UCSD-AML1 (cell line): ENCODE results near the gene GOLGA5.
"Not testable (repeated sequence)": the region's sequence is repeated elsewhere in the genome, so short reads cannot be mapped to it uniquely, and the experiment has no call there.

ENCODE experiments used
- DNase-seq: peaks from one replicate; lab custom pipeline; 2025; ENCODE audit not compliant: unreplicated experiment; lab: John Stamatoyannopoulos, UW

Gene GOLGA5

DNA sequence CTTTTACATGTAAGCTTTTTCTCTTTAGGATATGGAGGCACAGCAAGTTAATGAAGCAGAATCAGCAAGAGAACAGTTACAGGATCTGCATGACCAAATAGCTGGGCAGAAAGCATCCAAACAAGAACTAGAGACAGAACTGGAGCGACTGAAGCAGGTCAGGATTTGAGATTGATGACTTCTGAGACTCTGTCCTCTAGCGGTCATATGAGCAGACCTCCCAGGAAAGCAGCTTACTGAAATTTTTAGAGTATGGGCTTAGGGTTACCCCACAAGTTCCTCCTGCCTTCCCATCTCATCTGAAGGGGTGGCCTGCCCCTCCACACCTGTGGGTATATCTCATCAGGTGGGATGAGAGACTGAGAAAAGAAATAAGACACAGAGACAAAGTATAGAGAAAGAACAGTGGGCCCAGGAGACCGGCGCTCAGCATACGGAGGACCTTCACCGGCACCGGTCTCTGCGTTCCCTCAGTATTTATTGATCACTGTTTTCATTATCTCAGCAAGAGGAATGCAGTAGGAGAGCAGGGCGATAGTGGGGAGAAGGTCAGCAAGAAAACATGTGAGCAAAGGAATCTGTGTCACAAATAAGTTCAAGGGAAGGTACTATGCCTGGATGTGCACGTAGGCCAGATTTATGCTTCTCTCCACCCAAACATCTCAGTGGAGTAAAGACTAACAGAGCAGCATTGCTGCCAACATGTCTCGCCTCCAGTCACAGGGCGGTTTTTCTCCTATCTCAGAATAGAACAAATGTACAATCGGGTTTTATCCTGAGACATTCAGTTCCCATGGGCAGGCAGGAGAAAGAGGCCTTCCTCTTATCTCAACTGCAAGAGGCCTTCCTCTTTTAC, 25.8 kb downstream of the GOLGA5 start:
- not testable (repeated sequence) for DNase-seq

DNA sequence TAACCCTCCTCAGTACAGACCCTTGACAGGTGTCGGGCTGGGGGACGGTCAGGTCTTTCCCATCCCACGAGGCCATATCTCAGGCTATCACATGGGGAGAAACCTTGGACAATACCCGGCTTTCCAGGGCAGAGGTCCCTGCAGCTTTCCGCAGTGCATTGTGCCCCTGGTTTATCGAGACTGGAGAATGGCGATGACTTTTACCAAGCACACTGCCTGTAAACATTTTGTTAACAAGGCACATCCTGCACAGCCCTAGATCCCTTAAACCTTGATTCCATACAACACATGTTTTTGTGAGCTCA, 26.4 kb downstream of the GOLGA5 start:
- not testable (repeated sequence) for DNase-seq

DNA sequence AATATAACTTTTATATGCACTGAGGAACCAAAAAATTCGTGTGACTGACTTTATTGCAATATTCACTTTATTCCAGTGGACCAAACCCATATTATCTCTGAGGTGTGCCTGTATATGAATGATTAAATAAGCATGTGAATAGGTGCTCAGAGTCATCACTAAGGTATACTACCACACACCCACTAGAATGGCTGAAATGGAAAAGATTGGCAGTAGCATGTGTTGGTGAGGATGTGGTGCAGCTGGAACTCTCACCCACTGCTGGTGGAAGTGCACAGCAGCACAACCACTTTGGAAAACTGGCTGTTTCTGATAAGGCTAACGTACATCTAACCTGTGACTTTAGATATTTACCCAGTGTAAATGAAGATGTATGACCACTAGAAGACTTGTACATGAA, 36.8 kb downstream of the GOLGA5 start:
- DNase-seq = no peak

DNA sequence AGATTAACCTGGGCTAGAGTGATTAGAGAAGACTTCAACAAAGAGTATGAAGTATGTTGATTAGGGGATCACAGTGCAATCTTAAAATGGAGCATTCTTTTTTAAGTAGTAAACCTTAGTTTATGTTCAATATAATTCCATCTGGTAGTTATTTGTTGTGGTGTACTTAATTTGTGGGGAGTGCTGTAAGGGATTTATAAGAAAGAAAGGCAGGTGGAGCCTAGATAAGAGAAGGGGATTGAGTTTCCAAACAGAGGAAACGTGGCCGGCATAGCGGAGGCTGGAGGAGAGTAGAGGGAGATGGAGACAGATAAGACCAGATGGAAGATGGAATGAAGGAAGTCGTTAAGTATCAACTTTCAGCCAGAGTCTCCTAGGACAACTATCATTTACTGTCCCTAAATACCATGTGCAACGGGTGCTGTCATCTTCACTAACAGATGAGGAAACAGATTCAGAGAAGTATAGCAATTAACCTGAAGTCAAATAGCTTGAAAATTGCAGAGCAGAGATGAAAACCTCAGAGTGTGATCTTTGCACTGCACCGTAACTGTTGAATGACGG, 38.1 kb downstream of the GOLGA5 start:
- no peak for DNase-seq

DNA sequence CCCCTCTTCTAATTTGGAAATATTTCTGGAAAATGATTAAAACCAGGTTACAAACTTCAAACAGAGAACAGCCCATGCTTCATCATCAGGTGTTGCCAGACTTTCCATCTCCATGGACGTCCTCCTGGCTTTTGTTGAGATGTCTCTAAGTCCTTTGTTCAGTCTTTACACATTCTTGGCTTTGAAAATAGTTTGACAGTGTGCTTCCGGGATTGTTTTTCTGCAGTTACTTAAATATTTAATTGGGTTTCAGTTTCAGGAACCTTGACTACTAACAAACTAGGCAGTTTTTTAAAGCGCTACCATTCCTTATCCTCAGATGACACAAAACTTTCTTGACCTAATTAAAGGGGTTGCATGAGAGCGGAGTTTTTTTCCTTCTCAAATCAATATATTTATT, 47.8 kb downstream of the GOLGA5 start:
- no peak for DNase-seq

DNA sequence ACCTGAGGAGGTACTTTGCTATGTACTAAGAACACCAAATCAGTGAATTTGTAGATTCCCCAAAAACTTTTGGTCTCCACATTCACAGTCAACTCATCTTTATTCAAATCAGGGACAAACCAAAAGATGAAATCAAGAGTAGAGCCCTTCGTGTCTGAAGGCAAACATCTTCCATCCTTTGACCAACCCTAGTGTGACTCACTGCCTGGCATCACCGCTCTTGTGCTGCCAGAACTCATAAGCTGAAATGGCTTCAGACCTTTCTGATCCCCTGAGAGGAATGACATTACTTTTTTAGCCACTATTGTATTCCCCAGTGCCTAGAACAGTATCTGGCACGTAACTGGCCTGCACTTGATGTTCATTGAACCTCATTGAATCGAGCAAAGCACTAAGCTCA, 50.1 kb downstream of the GOLGA5 start:
- no peak for DNase-seq

DNA sequence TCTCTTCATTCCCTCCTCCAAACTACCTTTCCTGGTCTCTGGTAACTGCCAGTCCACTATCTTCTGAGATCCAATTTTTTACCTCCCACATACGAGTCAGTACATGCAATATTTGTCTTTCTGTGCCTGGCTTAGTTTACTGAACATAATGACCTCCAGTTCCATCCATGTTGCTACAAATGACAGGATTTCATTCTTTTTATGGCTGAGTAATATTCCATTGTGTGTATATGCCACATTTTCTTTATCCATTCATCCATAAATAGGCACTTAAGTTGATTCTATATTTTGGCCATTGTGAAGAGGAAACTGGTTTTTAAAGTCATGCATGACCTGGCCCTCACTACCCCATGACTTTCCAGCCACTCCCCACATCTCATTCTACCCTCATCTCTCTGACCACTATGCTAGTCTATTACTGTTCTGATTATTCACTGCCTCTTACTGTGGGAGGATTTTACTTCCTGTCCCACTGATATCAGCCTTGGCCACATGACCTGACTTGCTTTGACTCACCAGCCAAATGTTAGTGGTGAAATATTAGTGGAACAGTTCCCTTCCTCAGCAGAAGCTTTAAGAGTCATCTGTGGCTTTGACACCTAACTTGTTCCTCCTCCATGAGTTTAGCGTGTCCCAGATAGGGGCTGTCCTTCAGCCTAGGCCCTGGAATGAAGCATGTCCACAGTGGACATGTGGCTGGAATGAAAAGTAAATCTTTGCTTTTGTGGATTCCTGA, 52.2 kb downstream of the GOLGA5 start:
- no peak for DNase-seq

DNA sequence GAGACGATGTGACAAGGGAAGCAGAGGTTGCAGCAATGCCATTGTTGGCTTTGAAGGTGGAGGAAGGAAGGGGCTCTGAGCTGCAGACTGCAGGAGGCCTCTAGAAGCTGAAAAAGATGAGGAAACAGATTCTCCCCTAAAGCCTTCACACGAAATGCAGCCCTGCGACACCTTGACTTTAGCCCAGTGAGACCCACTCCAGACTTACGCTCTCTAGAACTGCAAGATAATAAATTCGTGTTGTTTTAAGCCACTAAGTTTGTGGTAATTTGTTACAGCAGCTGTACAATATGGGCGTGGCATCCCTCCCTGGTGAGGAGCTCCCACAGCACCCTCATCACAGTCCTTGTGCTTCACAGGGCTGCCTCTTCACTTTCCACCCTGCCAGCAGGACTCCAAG, 53.2 kb downstream of the GOLGA5 start:
- DNase-seq = no peak

DNA sequence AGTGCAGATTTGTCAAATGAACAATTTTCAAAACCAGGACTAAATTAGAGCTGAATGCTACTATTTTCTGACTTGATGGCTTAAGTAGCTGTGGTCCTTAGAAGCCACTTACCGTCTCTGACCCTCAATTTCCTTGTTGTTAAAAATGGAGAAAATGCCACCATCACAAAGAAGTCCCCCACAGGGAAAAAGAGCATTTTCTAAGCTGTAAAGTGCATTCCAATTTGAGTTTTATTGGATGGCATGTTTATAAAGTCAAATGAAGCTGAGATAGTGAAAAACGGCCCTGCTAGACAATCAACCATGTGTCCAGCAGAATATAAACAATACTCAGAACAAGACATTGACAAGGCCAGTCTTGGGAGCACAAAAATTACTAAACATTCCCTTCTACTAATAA, 53.6 kb downstream of the GOLGA5 start:
- no peak for DNase-seq

DNA sequence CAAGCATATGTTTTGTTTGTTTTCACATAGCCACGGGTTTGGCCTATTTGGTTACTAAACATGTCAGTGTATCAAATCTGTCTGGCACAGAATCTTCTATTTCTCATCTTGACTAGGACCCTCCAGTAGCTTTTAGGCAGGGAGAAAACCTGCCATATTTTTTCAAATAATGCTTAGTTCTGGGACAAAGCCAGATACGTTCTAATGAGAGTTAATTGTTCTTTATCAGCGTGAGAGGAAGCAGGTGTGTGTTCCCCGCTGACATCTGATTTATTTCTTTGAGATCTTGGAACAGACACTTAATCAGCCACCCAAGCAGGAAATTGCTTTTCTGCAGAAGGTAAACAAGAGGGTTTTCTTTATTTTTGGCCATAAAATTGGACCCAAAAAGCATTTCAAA, 54.8 kb downstream of the GOLGA5 start:
- DNase-seq = no peak

DNA sequence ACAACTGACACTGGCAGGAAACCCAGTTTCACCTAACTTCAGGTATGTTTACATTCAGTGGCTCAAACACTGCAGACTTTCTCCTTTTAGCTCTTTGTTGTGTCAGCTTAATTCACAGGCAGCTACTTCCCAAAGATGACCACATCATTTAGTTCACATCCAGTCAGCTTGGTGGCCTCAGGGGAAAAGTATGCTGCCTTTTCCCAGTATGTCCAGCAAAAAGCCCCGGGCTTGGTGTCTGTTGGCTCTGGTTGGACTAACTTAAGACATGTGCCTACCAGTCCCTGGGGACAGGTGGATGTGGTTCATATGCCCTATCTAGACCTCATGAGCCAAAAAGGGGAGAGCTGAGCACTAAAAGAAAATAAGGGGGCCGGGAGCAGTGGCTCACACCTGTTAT, 56.4 kb downstream of the GOLGA5 start:
- DNase-seq = no peak

DNA sequence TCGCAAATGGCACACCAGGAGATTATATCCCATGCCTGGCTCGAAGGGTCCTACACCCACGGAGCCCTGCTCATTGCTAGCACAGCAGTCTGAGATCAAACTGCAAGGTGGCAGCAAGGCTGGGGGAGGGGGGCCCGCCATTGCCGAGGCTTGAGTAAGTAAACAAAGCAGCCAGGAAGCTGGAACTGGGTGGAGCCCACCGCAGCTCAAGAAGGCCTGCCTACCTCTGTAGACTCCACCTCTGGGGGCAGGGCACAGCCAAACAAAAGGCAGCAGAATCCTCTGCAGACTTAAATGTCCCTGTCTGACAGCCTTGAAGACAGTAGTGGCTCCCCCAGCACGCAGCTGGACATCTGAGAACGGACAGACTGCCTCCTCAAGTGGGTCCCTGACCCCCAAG, 59.0 kb downstream of the GOLGA5 start:
- not testable (repeated sequence) for DNase-seq

DNA sequence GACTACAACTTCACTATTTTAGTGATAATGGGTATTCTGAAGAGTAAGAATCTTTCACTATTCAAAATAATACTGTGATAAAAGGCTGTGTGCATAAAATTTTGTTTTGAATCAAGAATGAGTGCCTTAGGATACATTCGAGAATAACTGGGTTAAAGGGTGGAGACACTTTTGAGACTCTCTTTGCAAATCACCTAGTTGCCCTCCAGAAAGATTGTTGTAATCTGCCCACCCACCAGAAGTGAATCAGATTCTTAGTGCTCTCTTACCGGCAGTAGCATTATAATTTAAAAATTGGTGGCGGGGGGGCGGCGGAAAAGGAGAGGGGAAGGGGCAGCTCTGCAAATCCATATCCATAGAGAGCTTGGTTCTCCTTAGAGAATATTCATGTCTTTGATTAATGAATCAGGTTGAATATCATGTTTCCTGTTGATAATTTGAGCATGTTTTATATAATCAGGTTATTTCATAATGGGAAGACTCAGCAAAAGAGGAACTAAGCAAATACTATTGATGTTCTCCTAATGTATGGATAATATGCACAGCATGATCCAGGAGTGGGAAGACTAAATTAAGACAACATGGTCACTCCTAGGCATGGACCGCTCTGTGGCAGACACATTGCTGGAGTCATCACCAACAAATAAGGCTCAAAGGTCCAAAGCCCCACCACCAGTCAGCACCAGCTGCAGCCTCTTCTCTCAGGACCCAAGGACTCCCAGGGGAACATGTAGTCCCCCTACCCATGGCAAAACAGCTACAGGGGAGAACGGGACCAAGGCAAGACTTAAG, 66.1 kb downstream of the GOLGA5 start:
- DNase-seq = no peak

DNA sequence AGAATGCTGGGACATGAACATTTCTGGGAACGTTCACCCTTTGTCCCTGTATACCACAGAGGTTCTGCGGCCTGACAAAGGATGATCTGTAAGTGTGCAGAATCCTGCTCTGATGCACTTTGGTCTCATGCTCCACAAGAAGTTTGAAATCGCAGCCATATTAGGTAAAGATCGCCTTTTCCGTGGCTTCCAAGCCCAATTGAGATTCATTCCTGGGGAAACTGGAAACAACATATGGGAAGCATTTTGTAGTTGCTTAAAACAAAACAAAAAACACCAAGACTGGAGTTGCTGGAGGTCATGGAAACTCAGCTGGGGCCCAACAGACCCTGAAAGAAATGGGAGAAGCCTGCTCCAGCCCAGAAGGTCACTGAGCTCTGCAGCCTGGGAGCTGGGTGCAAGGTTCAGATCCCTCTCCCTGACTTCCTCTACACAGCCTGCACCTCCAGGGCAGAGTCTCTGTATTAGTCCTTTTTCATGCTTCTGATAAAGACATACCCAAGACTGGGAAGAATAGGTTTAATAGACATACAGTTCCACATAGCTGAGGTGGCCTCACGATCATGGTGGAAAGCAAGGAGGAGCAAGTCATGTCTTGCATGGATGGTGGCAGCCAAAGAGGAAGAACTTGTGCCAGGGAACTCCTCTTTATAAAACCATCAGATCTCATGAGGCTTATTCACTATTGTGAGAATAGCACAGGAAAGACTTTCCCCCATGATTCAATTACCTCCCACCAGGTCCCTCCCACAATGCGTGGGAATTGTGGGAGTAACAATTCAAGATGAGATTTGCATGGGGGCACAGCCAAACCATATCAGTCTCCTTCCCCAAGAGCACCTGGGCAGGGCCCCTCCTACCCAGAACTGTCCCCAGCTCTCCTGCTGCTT, 68.0 kb downstream of the GOLGA5 start:
- no peak for DNase-seq

DNA sequence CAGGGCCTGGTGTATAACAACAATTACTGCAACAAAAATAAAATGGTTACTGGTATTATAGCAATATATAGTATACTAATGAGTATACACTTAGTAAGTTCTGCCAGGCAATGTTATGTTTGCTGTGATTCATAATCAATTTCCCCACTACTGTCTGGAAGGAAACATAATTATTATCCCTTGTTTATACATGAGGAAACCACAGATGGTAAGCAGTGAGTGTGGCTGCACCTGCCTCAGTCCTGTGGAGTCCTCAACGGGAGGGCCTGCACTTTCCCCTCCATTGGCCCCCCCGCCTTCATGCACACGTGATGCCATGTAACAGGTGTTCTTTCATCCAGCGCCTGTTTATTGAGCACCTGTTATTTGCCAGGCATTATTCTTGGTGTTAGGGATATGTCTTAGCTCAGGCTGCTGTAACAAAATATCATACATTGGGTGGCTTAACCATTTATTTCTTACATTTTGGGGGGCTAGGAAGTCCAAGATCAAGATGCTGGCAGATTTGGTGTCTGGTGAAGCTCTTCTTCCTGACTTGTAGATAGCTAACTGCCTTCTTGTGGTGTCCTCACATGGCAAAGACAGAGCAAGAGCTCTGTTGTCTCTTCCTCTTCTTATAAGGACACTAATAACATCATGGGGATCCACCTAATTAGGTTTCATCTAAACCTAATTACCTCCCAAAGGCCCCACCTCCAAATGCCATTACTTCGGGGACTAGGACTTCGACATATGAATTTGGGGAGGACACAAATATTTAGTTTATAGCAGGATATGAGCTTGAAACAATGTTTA, 69.4 kb downstream of the GOLGA5 start:
- DNase-seq = no peak

DNA sequence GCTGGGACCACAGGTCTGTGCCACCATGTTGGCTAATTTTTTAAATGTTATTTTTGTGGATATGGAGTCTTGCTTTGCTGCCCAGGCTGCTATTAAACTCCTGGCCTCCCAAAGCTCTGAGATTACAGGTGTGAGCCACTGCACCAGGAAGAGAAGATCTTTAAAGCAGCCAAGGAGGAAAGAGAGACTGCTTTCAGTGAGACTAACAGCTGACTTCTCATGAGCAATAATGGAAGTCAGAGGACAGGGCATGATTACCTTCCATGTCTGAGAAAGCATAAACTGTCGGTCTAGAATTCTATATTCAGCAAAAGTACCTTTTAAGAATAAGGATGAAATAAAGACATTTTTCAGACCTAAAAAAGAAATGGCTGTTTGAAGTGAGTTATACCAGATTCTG, 71.6 kb downstream of the GOLGA5 start:
- DNase-seq = no peak

DNA sequence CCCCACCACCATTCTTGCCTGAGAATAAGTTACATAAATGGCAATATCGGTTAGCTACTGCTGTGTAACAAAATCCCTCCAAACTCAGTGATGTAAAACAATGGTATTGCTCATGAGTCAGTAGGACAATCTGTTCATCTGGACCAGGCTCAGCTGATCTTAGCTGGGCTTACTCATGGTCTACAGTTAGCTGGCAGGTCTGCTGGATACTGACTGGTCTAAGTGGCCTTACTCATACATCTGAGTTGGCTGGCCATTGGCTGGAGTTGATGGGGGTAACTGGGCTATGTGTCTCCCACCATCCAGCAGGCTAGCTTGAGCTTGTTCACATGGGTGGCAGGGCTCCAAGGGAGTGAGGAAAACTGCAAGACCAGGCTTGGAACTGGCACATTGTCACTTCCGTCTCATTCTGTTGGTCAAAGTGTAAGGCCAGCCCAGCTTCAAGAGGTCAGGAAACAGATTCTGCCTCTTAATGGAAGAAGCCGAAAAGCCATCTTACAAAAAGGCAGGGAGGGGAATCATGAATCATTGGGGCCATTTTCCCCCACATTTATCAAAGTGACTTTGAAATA, 72.2 kb downstream of the GOLGA5 start:
- no peak for DNase-seq

DNA sequence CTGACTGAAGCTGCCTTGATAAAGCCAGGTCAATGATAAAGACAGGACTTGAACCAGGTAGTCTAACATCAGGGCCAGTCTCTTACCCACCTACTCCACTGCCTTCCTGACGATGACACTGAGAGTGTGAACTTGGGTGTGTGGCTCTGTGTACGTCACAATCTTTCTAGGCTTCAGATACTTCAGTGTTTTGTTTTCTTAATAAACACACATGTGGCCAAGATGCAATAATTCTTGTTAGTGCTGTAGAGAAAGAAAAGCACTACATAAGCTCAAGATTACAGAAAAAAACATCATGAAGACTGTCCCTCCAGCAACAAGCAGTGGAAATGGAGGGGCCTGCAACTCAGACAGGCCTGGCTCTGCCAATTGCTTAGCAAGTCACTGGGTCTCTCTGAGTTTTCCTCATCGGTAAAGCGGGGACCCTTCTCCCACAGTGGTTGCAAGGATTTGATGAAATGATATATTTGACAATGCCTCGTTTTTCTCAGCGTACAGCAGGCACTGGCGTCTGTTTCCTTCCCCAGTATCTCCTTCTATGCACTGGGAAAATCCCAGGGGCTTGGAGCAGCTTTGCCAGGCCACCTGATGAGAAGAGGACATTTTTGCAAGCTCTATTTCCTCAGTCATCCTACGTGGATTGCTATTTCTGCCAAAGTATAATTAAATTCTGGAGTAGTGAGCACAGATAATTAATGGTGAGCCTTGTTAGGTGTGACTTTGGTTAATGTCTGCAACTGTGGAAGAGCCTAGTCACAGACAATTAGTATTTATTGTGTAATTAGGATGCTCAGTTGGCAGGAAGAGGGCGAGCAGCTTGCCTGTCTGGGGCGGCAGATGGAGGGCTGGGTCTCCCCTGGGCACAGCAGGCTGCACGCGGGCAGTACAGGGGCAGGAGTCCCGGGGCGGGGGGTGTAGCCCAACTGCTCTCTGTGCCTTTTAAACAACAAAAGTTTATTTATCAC, 73.1 kb downstream of the GOLGA5 start:
- DNase-seq = no peak
